Upper lobe of right lung (tissue), 1 donor: ENCODE measurements around the gene TMOD1. TPM values are rescaled to one million over a fixed set of nuclear protein-coding genes. Genes with fewer than 3 reads are reported as not detected.

Experiments used
- ATAC-seq: fragments of 200-7000 bp; cut with Tn5 transposase; one replicate; pipeline ENCODE4 v1.9.1; 2020; ENCODE audit warnings: mild to moderate bottlenecking, moderate library complexity
- DNase-seq: peaks from one replicate; pipeline ENCODE4 v3.0.0-alpha.2; 2020
- H3K27ac ChIP-seq: fragments of 200-600 bp; one replicate; pipeline ENCODE4 v1.8.0; 2022
- H3K27me3 ChIP-seq: fragments of 200-600 bp; one replicate; pipeline ENCODE4 v1.8.0; 2022; ENCODE audit warnings: mild to moderate bottlenecking
- H3K36me3 ChIP-seq: fragments of 200-600 bp; one replicate; pipeline ENCODE4 v1.8.0; 2022
- H3K4me1 ChIP-seq: fragments of 200-600 bp; one replicate; pipeline ENCODE4 v1.8.0; 2022
- H3K4me3 ChIP-seq: fragments of 200-600 bp; one replicate; pipeline ENCODE4 v1.8.0; 2022; ENCODE audit warnings: mild to moderate bottlenecking
- H3K9me3 ChIP-seq: fragments of 200-600 bp; one replicate; pipeline ENCODE4 v1.8.0; 2022
- CTCF ChIP-seq: fragments of 200-600 bp; IDR thresholded peaks from one replicate; pipeline ENCODE4 v1.8.0; 2022; ENCODE audit warnings: antibody characterized with exemption
- intact Hi-C: fragments of 100-400 bp; cut with DNase I; formaldehyde crosslinking; loops from one replicate; pipeline ENCODE4 v1.11.0; 2022
- total RNA-seq: library from RNA; stranded (reverse); fragmentation: NEBNext Ultra II Directional; extraction: Animal tissue kit (Norgen Biotek cat#: 25700); gene quantifications from one replicate; pipeline ENCODE4 v1.2.1, GENCODE V29; 2021
- donor health status: DM: no; HTN: yes; CAD: no; lungs with severe emphysema.

Gene TMOD1
- total RNA-seq, 1 donor from 2014 or later, result 11.3 TPM

GRCh38 chr9:97468658-97469448 lies 32.6 kb upstream of the TMOD1 start:
- ATAC-seq (peak; percentile 99), DNase-seq (peak; percentile 66)
- H3K27ac ChIP-seq, result no peak overlapping the region
- H3K36me3 ChIP-seq, result peaks cover 20% of the 10 kb centered on the region
- peaks cover 6% of the 10 kb centered on the region for H3K4me1 ChIP-seq
- no peak overlapping the region for H3K4me3 ChIP-seq
- no peaks in the 10 kb centered on the region for H3K27me3 ChIP-seq
- H3K9me3 ChIP-seq, result no peaks in the 10 kb centered on the region
- intact Hi-C loops, result loop anchor here (5.0 kb wide), 1 partner anchor 128 kb away; no protein-coding TSS in a partner anchor
- peak; percentile 84 for TF ChIP-seq CTCF

GRCh38 chr9:97470076-97470475 lies 31.4 kb upstream of the TMOD1 start:
- no peak for DNase-seq
- no peaks in the 10 kb centered on the region for H3K9me3 ChIP-seq
- H3K36me3 ChIP-seq, result peaks cover 24% of the 10 kb centered on the region
- intact Hi-C loops, result no loop called here
- no peak overlapping the region for H3K27ac ChIP-seq
- H3K27me3 ChIP-seq, result no peaks in the 10 kb centered on the region
- no peak overlapping the region for H3K4me3 ChIP-seq
- no peak for ATAC-seq
- no peak for TF ChIP-seq CTCF
- H3K4me1 ChIP-seq, result peaks cover 6% of the 10 kb centered on the region

GRCh38 chr9:97473717-97474116 lies 27.7 kb upstream of the TMOD1 start:
- no peak overlapping the region for H3K27ac ChIP-seq
- no peak for DNase-seq
- no peaks in the 10 kb centered on the region for H3K27me3 ChIP-seq
- H3K4me3 ChIP-seq, result no peak overlapping the region
- H3K9me3 ChIP-seq, result no peaks in the 10 kb centered on the region
- intact Hi-C loops, result no loop called here
- no peak for TF ChIP-seq CTCF
- no peak for ATAC-seq
- peaks cover 5% of the 10 kb centered on the region for H3K4me1 ChIP-seq
- peaks cover 35% of the 10 kb centered on the region for H3K36me3 ChIP-seq

- H3K36me3 ChIP-seq, result peaks cover 35% of the 10 kb centered on the region
- TF ChIP-seq CTCF, result no peak
- no peaks in the 10 kb centered on the region for H3K4me1 ChIP-seq
Observed at GRCh38 chr9:97474372-97474925, 27.0 kb upstream of the TMOD1 start.

GRCh38 chr9:97475059-97475458 lies 26.4 kb upstream of the TMOD1 start:
- Histone ChIP-seq H3K9me3 (no peaks in the 10 kb centered on the region), H3K27me3 (no peaks in the 10 kb centered on the region), H3K4me1 (no peaks in the 10 kb centered on the region), H3K27ac (no peak overlapping the region), H3K36me3 (peaks cover 35% of the 10 kb centered on the region), H3K4me3 (no peak overlapping the region)
- DNase-seq (no peak), ATAC-seq (no peak)
- intact Hi-C loops, result no loop called here
- no peak for TF ChIP-seq CTCF

More at GRCh38 chr9:97474372-97474925, 27.0 kb upstream of the TMOD1 start:
- ATAC-seq, result no peak
- no peak overlapping the region for H3K4me3 ChIP-seq
- no peak overlapping the region for H3K27ac ChIP-seq
- DNase-seq, result no peak
- H3K27me3 ChIP-seq, result no peaks in the 10 kb centered on the region
- intact Hi-C loops, result no loop called here
- H3K9me3 ChIP-seq, result no peaks in the 10 kb centered on the region
